ENCODE data around the gene AFDN.

The AFDN gene

GRCh38 chr6:167812088-167812487, 14.6 kb upstream of the AFDN start:
- DNase-seq = no peak

- no peak for DNase-seq
These were observed 11.3 kb upstream of the AFDN start for GRCh38 chr6:167815296-167815980.

- DNase-seq = no peak
These were observed 9.7 kb upstream of the AFDN start for GRCh38 chr6:167817016-167817415.

GRCh38 chr6:167817729-167818128, 9.0 kb upstream of the AFDN start:
- no peak for DNase-seq

GRCh38 chr6:167819576-167819975, 7.1 kb upstream of the AFDN start:
- DNase-seq = no peak

- DNase-seq = no peak
These were observed 6.0 kb upstream of the AFDN start for GRCh38 chr6:167820681-167821080.

- peak; percentile 78 for DNase-seq
These were observed 1.9 kb upstream of the AFDN start for GRCh38 chr6:167824591-167825331.

- peak; percentile 34 for DNase-seq
These were observed 1.1 kb upstream of the AFDN start for GRCh38 chr6:167825332-167826229.

- DNase-seq = peak; percentile 61
These were observed 348 bp upstream of the AFDN start for GRCh38 chr6:167826230-167826895.

GRCh38 chr6:167827583-167828324, 1.0 kb downstream of the AFDN start:
- peak; percentile 30 for DNase-seq

GRCh38 chr6:167828325-167828956, 1.7 kb downstream of the AFDN start:
- no peak for DNase-seq

- no peak for DNase-seq
These were observed 2.8 kb downstream of the AFDN start for GRCh38 chr6:167829513-167829912.

- no peak for DNase-seq
These were observed 4.6 kb downstream of the AFDN start for GRCh38 chr6:167831281-167831828.

- DNase-seq = no peak
These were observed 6.0 kb downstream of the AFDN start for GRCh38 chr6:167832497-167833395.

GRCh38 chr6:167833396-167833763, 6.7 kb downstream of the AFDN start:
- no peak for DNase-seq

- DNase-seq = no peak
These were observed 8.5 kb downstream of the AFDN start for GRCh38 chr6:167835260-167835659.

GRCh38 chr6:167836721-167837120, 10.0 kb downstream of the AFDN start:
- no peak for DNase-seq

GRCh38 chr6:167838207-167838748, 11.6 kb downstream of the AFDN start:
- DNase-seq = no peak

- DNase-seq = no peak
These were observed 12.6 kb downstream of the AFDN start for GRCh38 chr6:167839343-167839742.

- DNase-seq = no peak
These were observed 13.0 kb downstream of the AFDN start for GRCh38 chr6:167839755-167840154.
